Measurements from ENCODE around the gene IPCEF1. TPM values are rescaled to one million over a fixed set of nuclear protein-coding genes. Genes with fewer than 3 reads are reported as not detected.

IPCEF1 gene
- total and polyA plus RNA-seq, 4 donors, result 1.8 to 4.7 (median 2.8) TPM

DNA sequence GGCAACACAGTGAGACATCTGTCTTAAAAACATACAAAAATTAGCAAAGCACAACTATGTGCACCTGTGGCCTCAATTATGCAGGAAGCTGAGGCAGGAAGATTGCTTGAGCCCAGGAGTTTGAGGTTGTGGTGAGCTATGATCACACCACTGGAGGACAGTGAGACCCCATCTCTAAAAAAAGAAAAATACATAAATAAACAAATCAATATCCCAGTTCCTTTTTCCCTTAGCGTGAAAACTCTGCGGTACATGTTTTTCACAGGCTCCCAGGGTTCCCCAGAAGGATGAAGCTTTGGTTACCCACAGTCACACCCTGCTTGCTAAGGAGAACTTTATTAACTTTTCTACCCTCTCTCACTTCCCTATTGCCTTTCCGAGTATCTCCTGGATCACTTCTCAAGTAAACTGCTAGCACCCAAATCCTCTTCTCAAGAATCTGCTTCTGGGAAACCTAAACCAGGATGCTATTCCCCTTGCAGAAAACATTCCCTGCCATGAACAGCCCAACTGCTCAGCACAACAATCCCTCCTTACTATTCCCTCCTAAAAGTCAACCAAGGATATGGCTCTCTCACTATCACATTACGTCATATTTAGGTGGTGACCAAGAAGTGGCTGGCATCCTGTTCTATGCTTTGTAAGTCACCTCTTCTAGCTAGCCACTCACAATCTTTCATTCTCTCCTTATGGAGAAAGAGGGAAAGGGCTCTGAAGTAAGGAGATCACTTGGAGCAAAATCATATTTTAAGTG, 122.4 kb downstream of the IPCEF1 start:
- Histone ChIP-seq H3K27ac (ENCODE audit: low read depth in 1 of 2, low read length in 2 of 2) (no peak overlapping the region), H3K36me3 (ENCODE audit: control insufficient read depth in 1 of 2, insufficient read depth in 2 of 2, low read length in 1 of 2) (no peaks in the 10 kb centered on the region), H3K4me3 (ENCODE audit: low read length in 2 of 2) (no peak overlapping the region), H3K4me1 (ENCODE audit: control insufficient read depth in 1 of 2, insufficient read depth in 2 of 2, low read length in 2 of 2) (no peaks in the 10 kb centered on the region), H3K27me3 (ENCODE audit: control insufficient read depth in 1 of 2, insufficient read depth in 2 of 2, low read length in 1 of 2) (peaks cover 0 to 2% of the 10 kb centered on the region in 2 donors), H3K9me3 (ENCODE audit: control insufficient read depth, low read length) (no peaks in the 10 kb centered on the region)
- intact Hi-C loops (cut with DNase I), result no loop called here
- WGBS, 2 donors, result 93 to 98% methylated on average over 4 of the region's 4 CpGs
- DNase-seq (no peak), ATAC-seq (ENCODE audit: low FRiP score) (no peak)

- ATAC-seq (ENCODE audit: low FRiP score), result no peak
- intact Hi-C loops (cut with DNase I), result no loop called here
- 94 to 98% methylated on average over 2 of the region's 2 CpGs for WGBS, 2 donors
- no peaks in the 10 kb centered on the region for H3K4me1 ChIP-seq (ENCODE audit: control insufficient read depth in 1 of 2, insufficient read depth in 2 of 2, low read length in 2 of 2)
- H3K4me3 ChIP-seq (ENCODE audit: low read length in 2 of 2), result no peak overlapping the region
- H3K27ac ChIP-seq (ENCODE audit: low read depth in 1 of 2, low read length in 2 of 2), result no peak overlapping the region
- no peaks in the 10 kb centered on the region for H3K9me3 ChIP-seq (ENCODE audit: control insufficient read depth, low read length)
- no peak for DNase-seq
- peaks cover 0 to 2% of the 10 kb centered on the region in 2 donors for H3K27me3 ChIP-seq (ENCODE audit: control insufficient read depth in 1 of 2, insufficient read depth in 2 of 2, low read length in 1 of 2)
- H3K36me3 ChIP-seq (ENCODE audit: control insufficient read depth in 1 of 2, insufficient read depth in 2 of 2, low read length in 1 of 2), result no peaks in the 10 kb centered on the region
These were observed 123.2 kb downstream of the IPCEF1 start for GRCh38 chr6:154233383-154233782.

DNA sequence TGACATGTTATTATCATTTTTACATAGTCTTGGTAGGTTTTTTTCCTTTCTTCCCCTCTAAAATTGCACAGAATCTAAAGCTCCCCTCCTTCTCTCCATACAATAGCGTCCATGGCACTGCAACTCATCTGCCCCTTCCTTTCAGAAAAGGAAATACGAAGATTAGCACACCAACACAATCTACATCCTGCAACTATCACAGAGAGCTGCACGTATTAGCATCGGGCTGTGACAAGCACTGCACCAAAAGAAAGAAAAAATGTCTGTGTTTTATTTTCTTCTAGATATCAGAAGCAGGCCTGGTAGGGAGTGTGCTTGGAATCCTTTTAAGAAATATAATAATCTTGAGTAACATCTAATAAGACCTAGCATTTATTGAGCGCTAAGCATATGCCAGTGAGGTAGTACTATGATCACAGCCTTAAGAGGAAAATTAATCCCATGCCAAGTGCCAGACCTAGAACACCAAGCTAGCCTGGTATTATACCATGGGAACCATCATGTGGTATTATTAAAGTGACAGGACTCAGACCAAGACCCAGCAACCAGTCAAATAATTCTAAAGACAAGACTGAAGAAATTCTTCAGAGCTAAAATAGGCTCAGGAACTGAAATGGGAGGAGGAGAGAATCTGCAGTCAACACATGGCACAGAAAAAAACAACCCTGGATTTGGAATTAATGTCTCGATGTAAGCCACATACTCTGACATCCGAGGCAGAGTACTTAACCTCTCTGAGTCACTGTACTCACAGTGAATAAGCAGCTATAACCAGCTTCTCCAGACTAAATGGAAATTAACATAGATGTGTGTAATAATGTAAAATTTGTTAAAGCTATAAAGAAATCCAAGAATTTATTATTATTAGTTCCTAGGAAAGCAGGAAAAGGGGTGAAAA, 124.3 kb downstream of the IPCEF1 start:
- H3K27me3 ChIP-seq (ENCODE audit: control insufficient read depth in 1 of 2, insufficient read depth in 2 of 2, low read length in 1 of 2), result peaks cover 0 to 2% of the 10 kb centered on the region in 2 donors
- ATAC-seq (ENCODE audit: low FRiP score), result no peak
- 74 to 77% methylated on average over 7 of the region's 7 CpGs for WGBS, 2 donors
- intact Hi-C loops (cut with DNase I), result no loop called here
- H3K4me3 ChIP-seq (ENCODE audit: low read length in 2 of 2), result no peak overlapping the region
- H3K27ac ChIP-seq (ENCODE audit: low read depth in 1 of 2, low read length in 2 of 2), result no peak overlapping the region
- no peaks in the 10 kb centered on the region for H3K36me3 ChIP-seq (ENCODE audit: control insufficient read depth in 1 of 2, insufficient read depth in 2 of 2, low read length in 1 of 2)
- no peaks in the 10 kb centered on the region for H3K9me3 ChIP-seq (ENCODE audit: control insufficient read depth, low read length)
- no peaks in the 10 kb centered on the region for H3K4me1 ChIP-seq (ENCODE audit: control insufficient read depth in 1 of 2, insufficient read depth in 2 of 2, low read length in 2 of 2)
- no peak for DNase-seq

DNA sequence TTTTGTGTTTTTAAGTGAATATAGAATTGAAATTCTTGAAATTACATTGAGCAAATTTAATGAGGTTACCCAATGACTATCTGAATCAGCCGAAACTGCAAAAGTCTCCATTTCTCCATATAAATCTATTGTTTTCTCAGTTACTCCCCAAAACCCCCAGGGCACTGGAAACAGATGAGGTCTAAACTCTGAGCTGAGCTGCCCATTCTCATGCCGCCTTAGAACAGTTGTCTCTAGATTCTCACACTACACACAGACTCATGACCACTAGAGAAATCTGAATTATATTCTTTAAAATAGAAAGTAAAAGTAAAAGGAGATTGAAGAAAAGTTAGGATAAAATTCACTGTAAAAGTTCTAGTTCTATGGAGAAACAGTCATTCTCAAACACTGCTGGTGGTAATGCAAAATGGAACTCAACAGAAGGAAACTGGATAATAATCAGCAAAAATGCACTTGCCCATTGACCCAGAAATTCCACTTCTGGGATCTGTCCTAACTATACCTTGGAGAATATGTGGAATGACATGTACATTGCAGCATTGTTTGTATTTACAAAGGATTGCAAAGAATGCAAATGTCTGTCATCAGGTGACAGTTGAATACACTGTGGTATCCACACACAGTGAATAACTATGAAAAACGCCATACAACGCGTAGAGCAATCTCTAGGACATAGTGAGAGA, 125.5 kb downstream of the IPCEF1 start:
- 91 to 93% methylated on average over 5 of the region's 5 CpGs for WGBS, 2 donors
- intact Hi-C loops (cut with DNase I), result no loop called here
- Histone ChIP-seq H3K36me3 (ENCODE audit: control insufficient read depth in 1 of 2, insufficient read depth in 2 of 2, low read length in 1 of 2) (no peaks in the 10 kb centered on the region), H3K27me3 (ENCODE audit: control insufficient read depth in 1 of 2, insufficient read depth in 2 of 2, low read length in 1 of 2) (peaks cover 0 to 2% of the 10 kb centered on the region in 2 donors), H3K27ac (ENCODE audit: low read depth in 1 of 2, low read length in 2 of 2) (no peak overlapping the region), H3K4me3 (ENCODE audit: low read length in 2 of 2) (no peak overlapping the region), H3K4me1 (ENCODE audit: control insufficient read depth in 1 of 2, insufficient read depth in 2 of 2, low read length in 2 of 2) (no peaks in the 10 kb centered on the region), H3K9me3 (ENCODE audit: control insufficient read depth, low read length) (no peaks in the 10 kb centered on the region)
- no peak for ATAC-seq (ENCODE audit: low FRiP score)
- no peak for DNase-seq

DNA sequence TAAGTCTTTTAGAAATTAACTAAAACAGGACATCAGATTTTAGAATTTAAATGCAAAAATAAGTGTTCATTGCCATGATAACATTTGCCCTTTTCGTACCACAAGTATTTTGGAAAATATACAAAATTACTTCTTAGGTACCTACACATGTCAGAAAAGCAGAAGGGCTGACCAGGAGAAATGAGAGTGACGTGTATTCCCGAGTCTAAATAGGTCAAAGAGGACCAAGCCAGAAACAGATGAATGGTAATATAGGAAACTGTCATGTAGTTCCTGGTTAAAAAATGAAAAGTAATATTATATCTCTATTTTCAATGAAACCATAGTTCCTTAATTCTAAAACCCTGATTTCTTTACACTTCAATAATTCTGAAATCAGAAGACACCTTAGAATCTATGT, 126.2 kb downstream of the IPCEF1 start:
- Histone ChIP-seq H3K4me3 (ENCODE audit: low read length in 2 of 2) (no peak overlapping the region), H3K27me3 (ENCODE audit: control insufficient read depth in 1 of 2, insufficient read depth in 2 of 2, low read length in 1 of 2) (peaks cover 0 to 2% of the 10 kb centered on the region in 2 donors), H3K4me1 (ENCODE audit: control insufficient read depth in 1 of 2, insufficient read depth in 2 of 2, low read length in 2 of 2) (no peaks in the 10 kb centered on the region), H3K27ac (ENCODE audit: low read depth in 1 of 2, low read length in 2 of 2) (no peak overlapping the region), H3K9me3 (ENCODE audit: control insufficient read depth, low read length) (no peaks in the 10 kb centered on the region), H3K36me3 (ENCODE audit: control insufficient read depth in 1 of 2, insufficient read depth in 2 of 2, low read length in 1 of 2) (no peaks in the 10 kb centered on the region)
- DNase-seq (no peak), ATAC-seq (ENCODE audit: low FRiP score) (no peak)
- 95 to 96% methylated on average over 3 of the region's 3 CpGs for WGBS, 2 donors
- intact Hi-C loops (cut with DNase I), result no loop called here

DNA sequence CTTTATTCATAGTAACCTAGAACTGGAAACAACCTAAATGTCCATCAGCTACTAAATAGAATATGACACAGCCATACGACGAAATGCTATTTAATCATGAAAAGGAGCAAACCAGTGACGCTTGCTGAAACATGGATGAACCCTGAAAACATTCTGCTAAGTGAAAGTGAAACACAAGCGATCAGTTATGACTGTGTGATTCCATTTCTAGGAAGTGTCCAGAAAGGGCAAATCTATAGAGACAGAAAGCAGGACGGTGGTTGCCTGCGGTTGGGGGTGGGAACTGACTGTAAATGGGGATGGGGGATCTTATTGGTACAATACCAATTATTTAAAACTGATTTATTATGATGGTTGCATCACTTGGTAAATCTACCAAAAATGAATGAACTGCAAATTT, 126.8 kb downstream of the IPCEF1 start:
- Histone ChIP-seq H3K4me3 (ENCODE audit: low read length in 2 of 2) (no peak overlapping the region), H3K36me3 (ENCODE audit: control insufficient read depth in 1 of 2, insufficient read depth in 2 of 2, low read length in 1 of 2) (no peaks in the 10 kb centered on the region), H3K9me3 (ENCODE audit: control insufficient read depth, low read length) (no peaks in the 10 kb centered on the region), H3K27me3 (ENCODE audit: control insufficient read depth in 1 of 2, insufficient read depth in 2 of 2, low read length in 1 of 2) (peaks cover 0 to 2% of the 10 kb centered on the region in 2 donors), H3K27ac (ENCODE audit: low read depth in 1 of 2, low read length in 2 of 2) (no peak overlapping the region), H3K4me1 (ENCODE audit: control insufficient read depth in 1 of 2, insufficient read depth in 2 of 2, low read length in 2 of 2) (no peaks in the 10 kb centered on the region)
- intact Hi-C loops (cut with DNase I), result no loop called here
- WGBS, 2 donors, result 86 to 87% methylated on average over 6 of the region's 6 CpGs
- DNase-seq, result no peak
- ATAC-seq (ENCODE audit: low FRiP score), result no peak

DNA sequence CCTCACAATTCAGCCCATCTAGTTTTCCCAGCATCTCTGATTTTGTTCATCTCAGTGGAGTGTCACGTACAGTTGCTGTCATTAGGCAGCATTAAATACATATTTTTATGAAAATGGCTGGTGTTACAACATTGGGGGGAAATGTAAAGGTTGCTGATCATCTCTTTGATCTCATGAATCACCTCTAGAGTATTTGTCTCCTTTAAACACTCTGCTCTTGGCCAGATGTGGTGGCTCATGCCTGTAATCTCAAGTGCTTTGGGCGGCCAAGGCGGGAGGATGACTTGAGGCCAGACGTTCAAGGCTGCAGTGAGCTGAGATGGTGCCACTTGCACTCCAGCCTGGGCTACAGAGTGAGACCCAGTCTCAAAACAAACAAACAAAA, 128.1 kb downstream of the IPCEF1 start:
- ATAC-seq (ENCODE audit: low FRiP score) (no peak), DNase-seq (no peak)
- Histone ChIP-seq H3K9me3 (ENCODE audit: control insufficient read depth, low read length) (no peaks in the 10 kb centered on the region), H3K36me3 (ENCODE audit: control insufficient read depth in 1 of 2, insufficient read depth in 2 of 2, low read length in 1 of 2) (no peaks in the 10 kb centered on the region), H3K27me3 (ENCODE audit: control insufficient read depth in 1 of 2, insufficient read depth in 2 of 2, low read length in 1 of 2) (peaks cover 0 to 2% of the 10 kb centered on the region in 2 donors), H3K4me1 (ENCODE audit: control insufficient read depth in 1 of 2, insufficient read depth in 2 of 2, low read length in 2 of 2) (no peaks in the 10 kb centered on the region), H3K27ac (ENCODE audit: low read depth in 1 of 2, low read length in 2 of 2) (no peak overlapping the region), H3K4me3 (ENCODE audit: low read length in 2 of 2) (no peak overlapping the region)
- 89 to 91% methylated on average over 4 of the region's 4 CpGs for WGBS, 2 donors
- intact Hi-C loops (cut with DNase I), result no loop called here

- DNase-seq, result no peak
- 86 to 92% methylated on average over 7 of the region's 7 CpGs for WGBS, 2 donors
- intact Hi-C loops (cut with DNase I), result no loop called here
- Histone ChIP-seq H3K4me1 (ENCODE audit: control insufficient read depth in 1 of 2, insufficient read depth in 2 of 2, low read length in 2 of 2) (no peaks in the 10 kb centered on the region), H3K27me3 (ENCODE audit: control insufficient read depth in 1 of 2, insufficient read depth in 2 of 2, low read length in 1 of 2) (peaks cover 0 to 2% of the 10 kb centered on the region in 2 donors), H3K4me3 (ENCODE audit: low read length in 2 of 2) (no peak overlapping the region), H3K27ac (ENCODE audit: low read depth in 1 of 2, low read length in 2 of 2) (no peak overlapping the region), H3K36me3 (ENCODE audit: control insufficient read depth in 1 of 2, insufficient read depth in 2 of 2, low read length in 1 of 2) (no peaks in the 10 kb centered on the region), H3K9me3 (ENCODE audit: control insufficient read depth, low read length) (no peaks in the 10 kb centered on the region)
- no peak for ATAC-seq (ENCODE audit: low FRiP score)
These were observed 128.6 kb downstream of the IPCEF1 start for GRCh38 chr6:154227862-154228520.
